Neural crest cell (in vitro differentiated cells): ENCODE measurements around the gene CLTB. TPM values are rescaled to one million over a fixed set of nuclear protein-coding genes. Genes with fewer than 3 reads are reported as not detected.
A peak's percentile ranks its signal among the peaks of the same experiment; 100 is the strongest.

ENCODE experiments used
- DNase-seq: peaks from one replicate; pipeline ENCODE4 v3.0.0; 2021; ENCODE audit warnings: low read depth, mixed read lengths, low spot score
- H3K27ac Mint-ChIP-seq: one replicate; pipeline ENCODE4 v1.8.0; 2021; ENCODE audit warnings: mild to moderate bottlenecking, mixed read lengths; ENCODE audit not compliant: unreplicated experiment
- H3K27me3 Mint-ChIP-seq: 2 replicates; pipeline ENCODE4 v1.8.0; 2021; ENCODE audit warnings: low read depth, mild to moderate bottlenecking, mixed read lengths
- H3K36me3 Mint-ChIP-seq: 2 replicates; pipeline ENCODE4 v1.8.0; 2021; ENCODE audit warnings: low read depth, mild to moderate bottlenecking, mixed read lengths
- H3K4me1 Mint-ChIP-seq: 2 replicates; pipeline ENCODE4 v1.8.0; 2021; ENCODE audit warnings: mixed read lengths
- H3K4me3 Mint-ChIP-seq: one replicate; pipeline ENCODE4 v1.8.0; 2021; ENCODE audit warnings: mild to moderate bottlenecking, mixed read lengths
- H3K9me3 Mint-ChIP-seq: 2 replicates; pipeline ENCODE4 v1.8.0; 2021; ENCODE audit warnings: mixed read lengths
- CTCF ChIP-seq: fragments of 200-600 bp; sonication (generic); conservative IDR thresholded peaks from 2 replicates; pipeline ENCODE4 v1.5.0; 2021; ENCODE audit warnings: antibody characterized with exemption, mild to moderate bottlenecking
- total RNA-seq: library from RNA; stranded (reverse); gene quantifications from 2 replicates; pipeline ENCODE4 v1.2.1, GENCODE V29; 2021

CLTB gene
- total RNA-seq, 1 donor from 2014 or later: 31.6 TPM

GRCh38 chr5:176405656-176406435, 10.5 kb downstream of the CLTB start:
- TF ChIP-seq CTCF: no peak
- no peak for DNase-seq
- H3K36me3 Mint-ChIP-seq: no peaks in the 10 kb centered on the region
- no peaks in the 10 kb centered on the region for H3K4me1 Mint-ChIP-seq
- no peak overlapping the region for H3K4me3 Mint-ChIP-seq
- no peaks in the 10 kb centered on the region for H3K9me3 Mint-ChIP-seq
- no peak overlapping the region for H3K27ac Mint-ChIP-seq
- H3K27me3 Mint-ChIP-seq: no peaks in the 10 kb centered on the region

- no peaks in the 10 kb centered on the region for H3K27me3 Mint-ChIP-seq
- DNase-seq: no peak
- no peaks in the 10 kb centered on the region for H3K9me3 Mint-ChIP-seq
- H3K27ac Mint-ChIP-seq: peak overlapping the region; percentile 7
- H3K4me3 Mint-ChIP-seq: no peak overlapping the region
- no peak for TF ChIP-seq CTCF
- no peaks in the 10 kb centered on the region for H3K36me3 Mint-ChIP-seq
- no peaks in the 10 kb centered on the region for H3K4me1 Mint-ChIP-seq
Measured at GRCh38 chr5:176401281-176402205, 14.8 kb downstream of the CLTB start.

- no peaks in the 10 kb centered on the region for H3K4me1 Mint-ChIP-seq
- no peak overlapping the region for H3K4me3 Mint-ChIP-seq
- H3K36me3 Mint-ChIP-seq: no peaks in the 10 kb centered on the region
- no peaks in the 10 kb centered on the region for H3K27me3 Mint-ChIP-seq
- no peak for TF ChIP-seq CTCF
- no peak overlapping the region for H3K27ac Mint-ChIP-seq
- DNase-seq: no peak
- H3K9me3 Mint-ChIP-seq: no peaks in the 10 kb centered on the region
Measured at GRCh38 chr5:176400382-176401156, 15.8 kb downstream of the CLTB start.

- no peak overlapping the region for H3K4me3 Mint-ChIP-seq
- TF ChIP-seq CTCF: no peak
- DNase-seq: no peak
- no peaks in the 10 kb centered on the region for H3K4me1 Mint-ChIP-seq
- H3K36me3 Mint-ChIP-seq: no peaks in the 10 kb centered on the region
- H3K27ac Mint-ChIP-seq: no peak overlapping the region
- H3K27me3 Mint-ChIP-seq: no peaks in the 10 kb centered on the region
- no peaks in the 10 kb centered on the region for H3K9me3 Mint-ChIP-seq
Measured at GRCh38 chr5:176397736-176398420, 18.5 kb downstream of the CLTB start.

- Mint-ChIP-seq H3K36me3 (no peaks in the 10 kb centered on the region), H3K4me3 (no peak overlapping the region), H3K27ac (no peak overlapping the region), H3K9me3 (no peaks in the 10 kb centered on the region), H3K4me1 (no peaks in the 10 kb centered on the region), H3K27me3 (no peaks in the 10 kb centered on the region)
- no peak for DNase-seq
- TF ChIP-seq CTCF: no peak
Measured at GRCh38 chr5:176396330-176396729, 20.0 kb downstream of the CLTB start.
